Calu3 (cell line): ENCODE data around the gene MAGOH. TPM values are rescaled to one million over a fixed set of nuclear protein-coding genes. Genes with fewer than 3 reads are reported as not detected.

Experiments used
- Bru-seq: library from RNA; stranded (reverse); fragments of 400-500 nt; gene quantifications from one replicate; lab custom pipeline; 2021; lab: Mats Ljungman, UMichigan
- BruChase-seq, 2 experiments: library from RNA; stranded (reverse); fragments of 400-500 nt; gene quantifications; one replicate each; lab custom pipeline; 2021; lab: Mats Ljungman, UMichigan
- BruUV-seq: library from RNA; stranded (reverse); fragments of 400-500 nt; replicated peaks from 2 replicates; lab custom pipeline; 2021; lab: Mats Ljungman, UMichigan
- CTCF ChIA-PET: fragments of 300-600 bp; sonication (Branson Sonifier 250); formaldehyde crosslinking; loops from one replicate; lab custom pipeline; 2022; ENCODE audit warnings: antibody characterized with exemption; lab: Charles Lee
- DNase-seq: peaks from one replicate; pipeline ENCODE4 v3.0.0; 2022
- H3K27ac Mint-ChIP-seq: one replicate; pipeline ENCODE4 v1.8.0; 2022; ENCODE audit warnings: mixed read lengths; ENCODE audit not compliant: unreplicated experiment
- H3K27me3 Mint-ChIP-seq: one replicate; pipeline ENCODE4 v1.8.0; 2022; ENCODE audit warnings: mixed read lengths; ENCODE audit not compliant: unreplicated experiment
- H3K36me3 Mint-ChIP-seq: one replicate; pipeline ENCODE4 v1.8.0; 2022; ENCODE audit warnings: mild to moderate bottlenecking, moderate library complexity, mixed read lengths; ENCODE audit not compliant: insufficient read depth, unreplicated experiment
- H3K4me1 Mint-ChIP-seq: one replicate; pipeline ENCODE4 v1.8.0; 2022; ENCODE audit warnings: mild to moderate bottlenecking, low read depth, mixed read lengths; ENCODE audit not compliant: unreplicated experiment
- H3K4me3 Mint-ChIP-seq: one replicate; pipeline ENCODE4 v1.8.0; 2022; ENCODE audit warnings: mild to moderate bottlenecking, low read depth, moderate library complexity, mixed read lengths; ENCODE audit not compliant: unreplicated experiment
- H3K9me3 Mint-ChIP-seq: one replicate; pipeline ENCODE4 v1.8.0; 2022; ENCODE audit warnings: low read depth, mixed read lengths; ENCODE audit not compliant: unreplicated experiment
- CTCF ChIP-seq: fragments of 200-600 bp; IDR thresholded peaks from one replicate; pipeline ENCODE4 v1.8.0; 2022; ENCODE audit warnings: antibody characterized with exemption; ENCODE audit not compliant: unreplicated experiment
- intact Hi-C: fragments of 100-400 bp; cut with micrococcal nuclease; formaldehyde crosslinking; loops from one replicate; pipeline ENCODE4 v1.10.0; 2022; ENCODE audit not compliant: unreplicated experiment
- long read RNA-seq: library from polyadenylated mRNA; stranded (forward); transcript quantifications from one replicate; pipeline ENCODE4 v2.0.0, GENCODE V29; 2022
- total RNA-seq: library from RNA; stranded (reverse); gene quantifications from 2 replicates; pipeline ENCODE4 v1.2.3, GENCODE V29; 2022

The MAGOH gene
- total RNA-seq: 61.9 and 70.2 TPM in 2 replicates
- percentile 86 among the genes with signal in this experiment for Bru-seq, nascent RNA
- percentile 86 among the genes with signal in this experiment for BruChase-seq, experiment 1, labeled RNA remaining after a 6-hour chase
- BruChase-seq, experiment 2, labeled RNA remaining after a 2-hour chase: percentile 80 among the genes with signal in this experiment
- long read RNA-seq, transcript MAGOH-202 (5 exons, 756 nt): major isoform, 64 of 209 reads
- long read RNA-seq, transcript MAGOH-201 (4 exons, 500 nt): minor isoform, 20 of 209 reads
- long read RNA-seq, partial matches to known transcripts: 0 of 209 reads
- long read RNA-seq, other reads (novel, unspliced or antisense): 123 of 209 reads

GRCh38 chr1:53238197-53239155, at the start of gene MAGOH:
TSS of gene MAGOH (minus strand) at chr1:53238518. CDS start at chr1:53238448, 70 bp downstream.
- TSS peak; percentile 96 for BruUV-seq
- Mint-ChIP-seq H3K4me1 (peaks cover 22% of the 10 kb centered on the region), H3K4me3 (peak within 1 kb of the TSS; percentile 81), H3K36me3 (peaks cover 32% of the 10 kb centered on the region), H3K27ac (peak within 1 kb of the TSS; percentile 95), H3K27me3 (no peaks in the 10 kb centered on the region), H3K9me3 (no peaks in the 10 kb centered on the region)
- CTCF ChIA-PET: no interaction called here
- peak; percentile 95 for DNase-seq
- intact Hi-C loops: no loop called here
- no peak for TF ChIP-seq CTCF

- no peak for DNase-seq
- TF ChIP-seq CTCF: no peak
- peaks cover 28% of the 10 kb centered on the region for H3K36me3 Mint-ChIP-seq
- H3K27me3 Mint-ChIP-seq: no peaks in the 10 kb centered on the region
- H3K4me3 Mint-ChIP-seq: no peak overlapping the region
- H3K27ac Mint-ChIP-seq: no peak overlapping the region
- CTCF ChIA-PET: no interaction called here
- intact Hi-C loops: no loop called here
- no TSS peak for BruUV-seq
- no peaks in the 10 kb centered on the region for H3K4me1 Mint-ChIP-seq
- no peaks in the 10 kb centered on the region for H3K9me3 Mint-ChIP-seq
Measured at GRCh38 chr1:53286955-53287354, 48.6 kb upstream of the MAGOH start.

- Mint-ChIP-seq H3K27me3 (no peaks in the 10 kb centered on the region), H3K4me3 (no peak overlapping the region), H3K27ac (no peak overlapping the region), H3K9me3 (no peaks in the 10 kb centered on the region), H3K4me1 (no peaks in the 10 kb centered on the region), H3K36me3 (peaks cover 28% of the 10 kb centered on the region)
- BruUV-seq: TSS peak; percentile 23
- intact Hi-C loops: no loop called here
- no peak for TF ChIP-seq CTCF
- CTCF ChIA-PET: no interaction called here
- no peak for DNase-seq
Measured at GRCh38 chr1:53285969-53286760, 47.8 kb upstream of the MAGOH start.

- CTCF ChIA-PET: no interaction called here
- no peak for TF ChIP-seq CTCF
- DNase-seq: no peak
- H3K4me3 Mint-ChIP-seq: no peak overlapping the region
- no TSS peak for BruUV-seq
- intact Hi-C loops: no loop called here
- no peaks in the 10 kb centered on the region for H3K9me3 Mint-ChIP-seq
- peaks cover 28% of the 10 kb centered on the region for H3K36me3 Mint-ChIP-seq
- no peak overlapping the region for H3K27ac Mint-ChIP-seq
- no peaks in the 10 kb centered on the region for H3K27me3 Mint-ChIP-seq
- no peaks in the 10 kb centered on the region for H3K4me1 Mint-ChIP-seq
Measured at GRCh38 chr1:53285546-53285945, 47.2 kb upstream of the MAGOH start.
